HL-60 (cell line): ENCODE results near the gene ZBTB46.

Experiments
- DNase-seq, 2 experiments: peaks; one replicate each; pipeline ENCODE4 v3.0.0-alpha.2; 2010 to 2020; ENCODE audit warnings: low read depth in 1 of 2, low spot score in 1 of 2
- H3K27ac ChIP-seq: fragments of 250-450 bp; sonication (Bioruptor Pico); replicated peaks from 2 replicates; pipeline ENCODE4 v1.5.1; 2020; ENCODE audit warnings: mild to moderate bottlenecking, moderate library complexity
- H3K27me3 ChIP-seq: fragments of 250-450 bp; sonication (Bioruptor Pico); 2 replicates; pipeline ENCODE4 v1.5.1; 2021; ENCODE audit warnings: mild to moderate bottlenecking, moderate library complexity; ENCODE audit not compliant: insufficient read depth, poor library complexity, severe bottlenecking
- H3K4me3 ChIP-seq: replicated peaks from 2 replicates; pipeline ENCODE4 v1.5.1; 2011; ENCODE audit warnings: mild to moderate bottlenecking, control low read depth, low read length; ENCODE audit not compliant: insufficient read depth
- CTCF ChIP-seq: IDR thresholded peaks from one replicate; pipeline ENCODE4 v1.5.1; 2011; ENCODE audit warnings: low read length, control low read depth, inconsistent platforms; ENCODE audit not compliant: insufficient read depth
- GABPA ChIP-seq: IDR thresholded peaks from 2 replicates; pipeline ENCODE4 v1.6.1; 2012; ENCODE audit warnings: low read depth
- POLR2AphosphoS5 ChIP-seq: IDR thresholded peaks from 2 replicates; pipeline ENCODE4 v1.6.1; 2012; ENCODE audit warnings: low read depth
- REST ChIP-seq: IDR thresholded peaks from 2 replicates; pipeline ENCODE4 v1.6.1; 2012; ENCODE audit warnings: low read depth; ENCODE audit not compliant: insufficient replicate concordance
- SPI1 ChIP-seq: IDR thresholded peaks from 2 replicates; pipeline ENCODE4 v1.6.1; 2012; ENCODE audit warnings: low read depth, mild to moderate bottlenecking, borderline replicate concordance

The ZBTB46 gene

GRCh38 chr20:63775096-63775978 is 55.7 kb downstream of the ZBTB46 start:
- Histone ChIP-seq H3K4me3 (no peak overlapping the region), H3K27me3 (no peaks in the 10 kb centered on the region), H3K27ac (no peak overlapping the region)
- DNase-seq, result no peak
- TF ChIP-seq POLR2AphosphoS5 (no peak), GABPA (no peak), REST (no peak), SPI1 (no peak), CTCF (no peak)

- DNase-seq, result no peak
- H3K27me3 ChIP-seq, result no peaks in the 10 kb centered on the region
- H3K4me3 ChIP-seq, result no peak overlapping the region
- TF ChIP-seq CTCF (no peak), SPI1 (no peak), GABPA (no peak), POLR2AphosphoS5 (no peak), REST (no peak)
- H3K27ac ChIP-seq, result no peak overlapping the region
Measured at GRCh38 chr20:63774306-63774705, 56.8 kb downstream of the ZBTB46 start.

- no peak overlapping the region for H3K27ac ChIP-seq
- DNase-seq, result no peak
- no peak overlapping the region for H3K4me3 ChIP-seq
- H3K27me3 ChIP-seq, result no peaks in the 10 kb centered on the region
- TF ChIP-seq CTCF, result no peak
- no peak for TF ChIP-seq POLR2AphosphoS5
- no peak for TF ChIP-seq REST
- no peak for TF ChIP-seq SPI1
- TF ChIP-seq GABPA, result no peak
Measured at GRCh38 chr20:63773571-63774241, 57.4 kb downstream of the ZBTB46 start.
